ENCODE measurements around the gene OR9G1. TPM values are rescaled to one million over a fixed set of nuclear protein-coding genes. Genes with fewer than 3 reads are reported as not detected.
"Not testable (repeated sequence)": the region's sequence is repeated elsewhere in the genome, so short reads cannot be mapped to it uniquely, and the experiment has no call there.

The OR9G1 gene
- not detected in 3 replicates for total RNA-seq
- long read RNA-seq = 0 reads

DNA sequence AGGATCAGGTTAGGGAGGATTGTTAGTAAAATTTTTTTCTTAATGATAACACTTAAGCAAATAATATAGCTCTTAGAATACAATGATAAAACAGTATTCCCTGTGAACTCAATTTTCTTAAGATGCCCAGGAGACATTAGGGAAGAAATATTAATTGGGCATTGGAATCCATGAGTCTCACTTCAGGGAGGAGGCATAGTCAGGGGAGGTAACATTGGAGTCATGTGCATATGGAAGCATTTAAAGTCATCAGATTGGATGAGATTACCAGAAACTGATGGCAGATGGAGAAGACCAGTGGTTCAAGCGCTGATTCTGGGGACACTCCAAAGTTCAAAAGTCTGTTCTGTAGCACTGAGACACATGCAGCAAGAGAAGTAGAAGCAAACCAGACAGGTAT, at the start of gene OR9G1:
OR9G1 (plus strand) TSS at position 301 of the 400 bp plus-strand sequence. CDS start 1,293 bp downstream, outside the sequence.
- Mint-ChIP-seq H3K27me3 (ENCODE audit: low read depth) (peaks cover 3% of the 10 kb centered on the region), H3K9me3 (ENCODE audit: low read depth) (no peaks in the 10 kb centered on the region), H3K4me3 (ENCODE audit: unreplicated experiment) (no peak within 1 kb of the TSS), H3K36me3 (ENCODE audit: low read depth) (no peaks in the 10 kb centered on the region), H3K4me1 (ENCODE audit: low read depth) (no peaks in the 10 kb centered on the region), H3K27ac (ENCODE audit: unreplicated experiment) (no peak within 1 kb of the TSS)
- no peak for DNase-seq (ENCODE audit: low spot score)
- TF ChIP-seq, protein P1, sequence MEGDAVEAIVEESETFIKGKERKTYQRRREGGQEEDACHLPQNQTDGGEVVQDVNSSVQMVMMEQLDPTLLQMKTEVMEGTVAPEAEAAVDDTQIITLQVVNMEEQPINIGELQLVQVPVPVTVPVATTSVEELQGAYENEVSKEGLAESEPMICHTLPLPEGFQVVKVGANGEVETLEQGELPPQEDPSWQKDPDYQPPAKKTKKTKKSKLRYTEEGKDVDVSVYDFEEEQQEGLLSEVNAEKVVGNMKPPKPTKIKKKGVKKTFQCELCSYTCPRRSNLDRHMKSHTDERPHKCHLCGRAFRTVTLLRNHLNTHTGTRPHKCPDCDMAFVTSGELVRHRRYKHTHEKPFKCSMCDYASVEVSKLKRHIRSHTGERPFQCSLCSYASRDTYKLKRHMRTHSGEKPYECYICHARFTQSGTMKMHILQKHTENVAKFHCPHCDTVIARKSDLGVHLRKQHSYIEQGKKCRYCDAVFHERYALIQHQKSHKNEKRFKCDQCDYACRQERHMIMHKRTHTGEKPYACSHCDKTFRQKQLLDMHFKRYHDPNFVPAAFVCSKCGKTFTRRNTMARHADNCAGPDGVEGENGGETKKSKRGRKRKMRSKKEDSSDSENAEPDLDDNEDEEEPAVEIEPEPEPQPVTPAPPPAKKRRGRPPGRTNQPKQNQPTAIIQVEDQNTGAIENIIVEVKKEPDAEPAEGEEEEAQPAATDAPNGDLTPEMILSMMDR (IDR thresholded peaks at IDR 0.05) = no peak

DNA sequence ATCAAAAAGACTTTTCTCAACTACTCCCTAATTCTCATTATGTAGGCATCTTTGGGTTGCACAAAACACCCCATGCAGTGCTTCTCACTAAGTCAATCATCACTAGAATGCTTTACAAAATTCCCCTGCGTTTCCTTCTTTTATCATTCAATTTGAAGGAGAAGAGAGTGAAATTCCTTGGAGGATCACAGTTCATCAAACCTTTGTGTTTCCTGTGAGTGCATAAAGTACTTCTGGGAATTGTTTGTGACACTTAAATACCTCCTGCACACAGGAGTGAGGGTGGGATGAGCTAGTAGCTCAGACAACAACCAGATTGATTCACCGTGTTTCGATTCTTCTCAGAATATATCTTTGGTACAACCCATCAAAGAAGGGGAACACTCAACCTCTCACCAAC, 39.1 kb upstream of the OR9G1 start:
- H3K27ac Mint-ChIP-seq (ENCODE audit: unreplicated experiment) = no peak overlapping the region
- peaks cover 10% of the 10 kb centered on the region for H3K9me3 Mint-ChIP-seq (ENCODE audit: low read depth)
- no peaks in the 10 kb centered on the region for H3K27me3 Mint-ChIP-seq (ENCODE audit: low read depth)
- no peaks in the 10 kb centered on the region for H3K36me3 Mint-ChIP-seq (ENCODE audit: low read depth)
- no peak for DNase-seq (ENCODE audit: low spot score)
- H3K4me3 Mint-ChIP-seq (ENCODE audit: unreplicated experiment) = no peak overlapping the region
- H3K4me1 Mint-ChIP-seq (ENCODE audit: low read depth) = no peaks in the 10 kb centered on the region
- TF ChIP-seq, protein P1 (IDR thresholded peaks at IDR 0.05) = no peak

DNA sequence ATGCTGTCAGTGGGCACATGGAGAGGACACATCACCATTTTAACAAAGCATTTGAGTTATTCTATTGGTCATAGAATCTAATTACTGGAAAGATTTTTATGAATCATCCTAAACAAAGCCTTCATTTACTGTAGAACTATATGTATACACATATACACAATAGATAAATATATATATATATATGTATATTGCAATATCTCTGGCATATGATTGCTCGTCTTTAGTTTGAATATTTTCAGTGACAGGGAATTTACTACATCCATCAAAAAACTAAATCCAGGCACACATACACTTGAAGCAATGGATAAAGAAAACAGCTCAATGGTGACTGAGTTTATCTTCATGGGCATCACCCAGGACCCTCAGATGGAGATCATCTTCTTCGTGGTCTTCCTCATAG, 35.5 kb upstream of the OR9G1 start, which contains the start of gene OR5AR1:
OR5AR1 (plus strand) TSS at position 301 of the 400 bp plus-strand sequence; CDS start at position 301, 0 bp downstream.
- H3K36me3 Mint-ChIP-seq (ENCODE audit: low read depth) = no peaks in the 10 kb centered on the region

DNA sequence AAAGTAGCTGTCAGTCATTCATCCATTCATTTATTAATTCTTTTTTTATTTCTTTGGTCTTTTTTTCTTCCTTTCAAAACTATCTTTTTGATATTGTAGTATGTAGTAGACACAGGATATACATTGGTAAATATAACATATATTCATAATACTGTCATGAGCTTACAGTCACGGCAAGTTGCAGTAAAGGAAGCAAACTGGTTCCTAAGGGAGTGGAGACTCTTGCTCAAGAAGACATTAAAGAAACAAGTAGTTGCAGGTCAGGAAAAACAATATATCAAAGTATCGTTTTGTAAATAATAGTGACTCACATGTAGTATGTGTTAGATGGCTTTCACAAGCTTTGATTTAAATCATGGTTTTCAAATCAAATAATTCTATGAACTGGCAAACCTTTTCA, 27.9 kb upstream of the OR9G1 start:
- Mint-ChIP-seq H3K27ac (ENCODE audit: unreplicated experiment) (no peak overlapping the region), H3K4me1 (ENCODE audit: low read depth) (no peaks in the 10 kb centered on the region), H3K4me3 (ENCODE audit: unreplicated experiment) (no peak overlapping the region), H3K36me3 (ENCODE audit: low read depth) (no peaks in the 10 kb centered on the region), H3K27me3 (ENCODE audit: low read depth) (no peaks in the 10 kb centered on the region), H3K9me3 (ENCODE audit: low read depth) (peaks cover 7% of the 10 kb centered on the region)
- TF ChIP-seq, protein P1 (IDR thresholded peaks at IDR 0.05) = no peak
- DNase-seq (ENCODE audit: low spot score) = no peak

More for the DNA sequence above, 35.5 kb upstream of the OR9G1 start, which contains the start of gene OR5AR1:
- no peak within 1 kb of the TSS for H3K4me3 Mint-ChIP-seq (ENCODE audit: unreplicated experiment)
- H3K4me1 Mint-ChIP-seq (ENCODE audit: low read depth) = no peaks in the 10 kb centered on the region
- H3K27me3 Mint-ChIP-seq (ENCODE audit: low read depth) = no peaks in the 10 kb centered on the region
- peaks cover 3% of the 10 kb centered on the region for H3K9me3 Mint-ChIP-seq (ENCODE audit: low read depth)
- H3K27ac Mint-ChIP-seq (ENCODE audit: unreplicated experiment) = no peak within 1 kb of the TSS
- DNase-seq (ENCODE audit: low spot score) = no peak
- TF ChIP-seq, protein P1 (IDR thresholded peaks at IDR 0.05) = no peak

- H3K4me1 Mint-ChIP-seq (ENCODE audit: low read depth) = no peaks in the 10 kb centered on the region
- H3K27me3 Mint-ChIP-seq (ENCODE audit: low read depth) = no peaks in the 10 kb centered on the region
- H3K27ac Mint-ChIP-seq (ENCODE audit: unreplicated experiment) = no peak overlapping the region
- DNase-seq (ENCODE audit: low spot score) = no peak
- H3K36me3 Mint-ChIP-seq (ENCODE audit: low read depth) = no peaks in the 10 kb centered on the region
- TF ChIP-seq, protein P1 (IDR thresholded peaks at IDR 0.05) = no peak
- no peaks in the 10 kb centered on the region for H3K9me3 Mint-ChIP-seq (ENCODE audit: low read depth)
- no peak overlapping the region for H3K4me3 Mint-ChIP-seq (ENCODE audit: unreplicated experiment)
Observed at GRCh38 chr11:56688554-56689100, 10.3 kb upstream of the OR9G1 start.

GRCh38 chr11:56691179-56691578, 7.7 kb upstream of the OR9G1 start:
- H3K36me3 Mint-ChIP-seq (ENCODE audit: low read depth); H3K4me3 Mint-ChIP-seq (ENCODE audit: unreplicated experiment); H3K4me1 Mint-ChIP-seq (ENCODE audit: low read depth); H3K9me3 Mint-ChIP-seq (ENCODE audit: low read depth); H3K27ac Mint-ChIP-seq (ENCODE audit: unreplicated experiment); DNase-seq (ENCODE audit: low spot score); H3K27me3 Mint-ChIP-seq (ENCODE audit: low read depth): not testable (repeated sequence)

Measured in chondrocyte (in vitro differentiated cells).